SH-SY5Y (cell line): Measurements from ENCODE around the gene ACO1.

Source experiments
- GATA2 ChIP-seq: IDR thresholded peaks from 2 replicates; pipeline ENCODE4 v1.6.1; 2011; ENCODE audit warnings: mild to moderate bottlenecking, low read depth, low read length
- GATA3 ChIP-seq: IDR thresholded peaks from 2 replicates; pipeline ENCODE4 v1.6.1; 2011; ENCODE audit warnings: low read depth, mild to moderate bottlenecking, low read length, moderate library complexity

- no peak for TF ChIP-seq GATA2
- TF ChIP-seq GATA3, result no peak
These were observed 5.3 kb upstream of the ACO1 start for GRCh38 chr9:32378993-32379729.
